ENCODE measurements around the gene SARS2. TPM values are rescaled to one million over a fixed set of nuclear protein-coding genes. Genes with fewer than 3 reads are reported as not detected.

The SARS2 gene
- total RNA-seq, 2 experiments from 2014 or later, result 43.4 to 48.6 TPM

DNA sequence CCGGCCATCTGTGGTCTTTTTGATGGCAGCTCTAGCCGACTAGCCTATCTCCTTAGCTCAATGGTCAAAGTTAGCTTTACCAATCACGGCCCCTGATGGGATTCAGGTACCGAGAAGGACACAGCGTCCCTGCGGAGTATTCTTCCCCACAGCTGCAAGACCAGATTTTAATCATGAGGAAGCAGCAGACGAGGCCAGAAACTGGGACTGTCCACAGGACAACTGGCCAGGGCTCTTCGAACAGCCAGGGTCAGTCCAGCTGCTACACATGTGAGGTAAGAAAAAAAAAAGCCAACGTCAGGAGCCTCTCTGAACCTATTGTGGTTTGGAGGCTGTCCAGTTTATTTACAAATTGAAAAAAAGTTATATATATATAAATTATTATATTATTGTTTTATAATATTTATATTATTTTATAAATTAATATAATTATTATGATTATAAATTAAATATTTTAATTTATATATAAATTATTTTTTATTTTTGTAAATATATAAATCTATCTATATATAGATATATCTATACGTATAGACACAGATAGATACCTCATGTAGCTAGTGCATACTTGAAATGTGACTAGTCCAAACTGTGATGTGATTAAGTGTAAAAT, 63.3 kb downstream of the SARS2 start:
- no peaks in the 10 kb centered on the region for H3K27me3 Mint-ChIP-seq
- ChIA-PET CTCF (interaction anchor here (1.5 to 6.3 kb wide), 5 partner anchors 10 to 20 kb away, joined by 4 to 33 read pairs (median 11); partner anchors contain the start of gene RINL), POLR2A (interaction anchor here (5.1 to 12.2 kb wide), 2 partner anchors 17 to 26 kb away, joined by 22 to 152 read pairs; partner anchors contain the start of gene HNRNPL)
- H3K4me1 Mint-ChIP-seq (ENCODE audit: low read depth), result peaks cover 50% of the 10 kb centered on the region
- H3K36me3 Mint-ChIP-seq (ENCODE audit: low read depth), result peaks cover 58% of the 10 kb centered on the region
- TF ChIP-seq, protein P1, sequence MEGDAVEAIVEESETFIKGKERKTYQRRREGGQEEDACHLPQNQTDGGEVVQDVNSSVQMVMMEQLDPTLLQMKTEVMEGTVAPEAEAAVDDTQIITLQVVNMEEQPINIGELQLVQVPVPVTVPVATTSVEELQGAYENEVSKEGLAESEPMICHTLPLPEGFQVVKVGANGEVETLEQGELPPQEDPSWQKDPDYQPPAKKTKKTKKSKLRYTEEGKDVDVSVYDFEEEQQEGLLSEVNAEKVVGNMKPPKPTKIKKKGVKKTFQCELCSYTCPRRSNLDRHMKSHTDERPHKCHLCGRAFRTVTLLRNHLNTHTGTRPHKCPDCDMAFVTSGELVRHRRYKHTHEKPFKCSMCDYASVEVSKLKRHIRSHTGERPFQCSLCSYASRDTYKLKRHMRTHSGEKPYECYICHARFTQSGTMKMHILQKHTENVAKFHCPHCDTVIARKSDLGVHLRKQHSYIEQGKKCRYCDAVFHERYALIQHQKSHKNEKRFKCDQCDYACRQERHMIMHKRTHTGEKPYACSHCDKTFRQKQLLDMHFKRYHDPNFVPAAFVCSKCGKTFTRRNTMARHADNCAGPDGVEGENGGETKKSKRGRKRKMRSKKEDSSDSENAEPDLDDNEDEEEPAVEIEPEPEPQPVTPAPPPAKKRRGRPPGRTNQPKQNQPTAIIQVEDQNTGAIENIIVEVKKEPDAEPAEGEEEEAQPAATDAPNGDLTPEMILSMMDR (IDR thresholded peaks at IDR 0.05), result no peak
- DNase-seq (no peak), ATAC-seq (no peak)
- H3K9me3 Mint-ChIP-seq, result peaks cover 3% of the 10 kb centered on the region
- no peak overlapping the region for H3K4me3 Mint-ChIP-seq
- intact Hi-C loops (cut with micrococcal nuclease), result no loop called here
- H3K27ac Mint-ChIP-seq, result no peak overlapping the region

Other genes with a start within 250 kb of the SARS2 start
- gene CAPN12, start 186.3 kb downstream of the SARS2 start, total RNA-seq, result 10 to 100 TPM; 19.6 to 22.7 TPM
- not detected for gene LGALS7, start 157.2 kb downstream of the SARS2 start, total RNA-seq
- gene LGALS7B, start 141.6 kb downstream of the SARS2 start, total RNA-seq, result not detected
- under 1 TPM; 0.29 to 0.72 TPM for gene LGALS4, start 117.8 kb downstream of the SARS2 start, total RNA-seq
- gene ECH1, start 99.0 kb downstream of the SARS2 start, total RNA-seq, result 100 to 1,000 TPM; 125 to 128 TPM
- gene HNRNPL, start 80.8 kb downstream of the SARS2 start, total RNA-seq, result 100 to 1,000 TPM; 747 to 761 TPM
- gene RINL, start 52.5 kb downstream of the SARS2 start, total RNA-seq, result 10 to 100 TPM; 85.5 to 87.7 TPM
- gene SIRT2, start 31.1 kb downstream of the SARS2 start, total RNA-seq, result 10 to 100 TPM; 20.0 to 21.5 TPM
- gene NFKBIB, start 30.8 kb downstream of the SARS2 start, total RNA-seq, result 10 to 100 TPM; 56.5 to 57.9 TPM
- under 1 TPM; 0.56 to 0.69 TPM for gene CCER2, start 18.6 kb downstream of the SARS2 start, total RNA-seq
- gene MRPS12, start 181 bp upstream of the SARS2 start, total RNA-seq, result 10 to 100 TPM; 80.1 to 81.2 TPM
- not detected for gene FBXO17, start 45.0 kb upstream of the SARS2 start, total RNA-seq
- gene FBXO27, start 101.8 kb upstream of the SARS2 start, total RNA-seq, result 1 to 10 TPM; 1.9 to 2.3 TPM
- not detected for gene ACP7, start 153.6 kb upstream of the SARS2 start, total RNA-seq
- gene PAK4, start 195.0 kb upstream of the SARS2 start, total RNA-seq, result 10 to 100 TPM in 1 of 2 experiments, 1 to 10 TPM in 1; 9.8 to 11.5 TPM